GM23338 (cell line): Measurements from ENCODE around the gene KPNA2. TPM values are rescaled to one million over a fixed set of nuclear protein-coding genes. Genes with fewer than 3 reads are reported as not detected.
A peak's percentile ranks its signal among the peaks of the same experiment; 100 is the strongest.

ENCODE experiments used
- ATAC-seq: fragments of 200-7000 bp; cut with Tn5 transposase; 3 replicates; pipeline ENCODE4 v1.9.1; 2020
- DNase-seq: peaks from one replicate; pipeline ENCODE4 v3.0.0-alpha.2; 2015; ENCODE audit warnings: low spot score
- H2AFZ ChIP-seq: fragments of 200-600 bp; sonication (generic); 2 replicates; pipeline ENCODE4 v1.8.0; 2016; ENCODE audit warnings: antibody characterized with exemption, mild to moderate bottlenecking, moderate library complexity
- H3F3A ChIP-seq: fragments of 200-600 bp; sonication (generic); replicated peaks from 2 replicates; pipeline ENCODE4 v1.8.0; 2017; ENCODE audit warnings: antibody characterized with exemption, mixed run types, low read depth
- H3K27ac ChIP-seq: fragments of 200-600 bp; sonication (generic); 2 replicates; pipeline ENCODE4 v1.6.1; 2016; ENCODE audit warnings: low read depth
- H3K27me3 ChIP-seq: fragments of 200-600 bp; sonication (generic); 2 replicates; pipeline ENCODE4 v1.8.0; 2016; ENCODE audit warnings: mild to moderate bottlenecking, mixed run types, moderate library complexity; ENCODE audit not compliant: insufficient read depth
- H3K36me3 ChIP-seq: fragments of 200-600 bp; sonication (generic); 2 replicates; pipeline ENCODE4 v1.8.0; 2016; ENCODE audit warnings: mild to moderate bottlenecking; ENCODE audit not compliant: insufficient read depth
- H3K4me1 ChIP-seq: fragments of 200-600 bp; sonication (generic); 2 replicates; pipeline ENCODE4 v1.8.0; 2016; ENCODE audit warnings: mild to moderate bottlenecking, moderate library complexity; ENCODE audit not compliant: insufficient read depth
- H3K4me2 ChIP-seq: fragments of 200-600 bp; sonication (generic); 2 replicates; pipeline ENCODE4 v1.7.1; 2017; ENCODE audit warnings: mixed run types
- H3K4me3 ChIP-seq: fragments of 200-600 bp; sonication (generic); 2 replicates; pipeline ENCODE4 v1.6.1; 2016; ENCODE audit warnings: mixed run types
- H3K79me2 ChIP-seq: fragments of 200-600 bp; sonication (generic); replicated peaks from 2 replicates; pipeline ENCODE4 v1.8.0; 2017; ENCODE audit warnings: mild to moderate bottlenecking; ENCODE audit not compliant: insufficient read depth
- H3K9me2 ChIP-seq: fragments of 200-600 bp; sonication (generic); 2 replicates; pipeline ENCODE4 v1.8.0; 2017; ENCODE audit not compliant: insufficient read depth
- H4K20me1 ChIP-seq: fragments of 200-600 bp; sonication (generic); replicated peaks from 2 replicates; pipeline ENCODE4 v1.8.0; 2017; ENCODE audit warnings: mild to moderate bottlenecking; ENCODE audit not compliant: insufficient read depth
- H3K27ac Mint-ChIP-seq: 2 replicates; pipeline ENCODE4 v1.8.0; 2020; ENCODE audit warnings: inconsistent platforms, mild to moderate bottlenecking, moderate library complexity, mixed read lengths
- H3K27me3 Mint-ChIP-seq: 3 replicates; pipeline ENCODE4 v1.8.0; 2022; ENCODE audit warnings: low read depth, mild to moderate bottlenecking, moderate library complexity, mixed read lengths, inconsistent platforms; ENCODE audit not compliant: insufficient read depth, poor library complexity
- H3K36me3 Mint-ChIP-seq: 3 replicates; pipeline ENCODE4 v1.8.0; 2021; ENCODE audit warnings: low read depth, mild to moderate bottlenecking, inconsistent platforms, moderate library complexity, mixed read lengths
- H3K4me1 Mint-ChIP-seq: 3 replicates; pipeline ENCODE4 v1.8.0; 2020; ENCODE audit warnings: mild to moderate bottlenecking, inconsistent platforms, mixed read lengths
- H3K4me3 Mint-ChIP-seq: 3 replicates; pipeline ENCODE4 v1.8.0; 2021; ENCODE audit warnings: moderate library complexity, mild to moderate bottlenecking, inconsistent platforms, mixed read lengths
- H3K9me3 Mint-ChIP-seq: 3 replicates; pipeline ENCODE4 v1.8.0; 2020; ENCODE audit warnings: moderate library complexity, mild to moderate bottlenecking, inconsistent platforms, mixed read lengths
- CREB1 ChIP-seq: fragments of 250-450 bp; sonication (Bioruptor Pico); IDR thresholded peaks from 2 replicates; pipeline ENCODE4 v1.5.0; 2020; ENCODE audit warnings: low read depth, mild to moderate bottlenecking, moderate library complexity
- CTCF ChIP-seq, 2 experiments: fragments of 200-600 bp in 1 of 2; sonication (generic) in 1 of 2; conservative IDR thresholded peaks; 2 replicates each; pipeline versions ENCODE4 v1.5.1 to v1.6.1; 2016 to 2017; ENCODE audit warnings: antibody characterized with exemption in 2 of 2, low read depth in 2 of 2, mild to moderate bottlenecking in 2 of 2, moderate library complexity in 1 of 2
- EZH2 ChIP-seq: fragments of 200-600 bp; sonication (generic); IDR thresholded peaks from one replicate; pipeline ENCODE4 v1.8.0; 2017; ENCODE audit warnings: antibody characterized with exemption, mild to moderate bottlenecking, low read depth; ENCODE audit not compliant: unreplicated experiment
- EZH2phosphoT487 ChIP-seq: fragments of 200-600 bp; sonication (generic); IDR thresholded peaks from one replicate; pipeline ENCODE4 v1.8.1; 2018; ENCODE audit warnings: antibody characterized with exemption; ENCODE audit not compliant: unreplicated experiment
- JUNB ChIP-seq: IDR thresholded peaks from one replicate; pipeline ENCODE4 v1.6.1; 2016; ENCODE audit warnings: antibody characterized with exemption; ENCODE audit not compliant: unreplicated experiment
- NANOG ChIP-seq: IDR thresholded peaks from 2 replicates; pipeline ENCODE4 v1.6.1; 2016; ENCODE audit warnings: antibody characterized with exemption, borderline replicate concordance
- POLR2AphosphoS5 ChIP-seq: IDR thresholded peaks from 2 replicates; pipeline ENCODE4 v1.6.1; 2016; ENCODE audit warnings: antibody characterized with exemption, low read depth
- REST ChIP-seq: IDR thresholded peaks from one replicate; pipeline ENCODE4 v1.6.1; 2018; ENCODE audit warnings: antibody characterized with exemption; ENCODE audit not compliant: unreplicated experiment
- STAT1 ChIP-seq: IDR thresholded peaks from one replicate; pipeline ENCODE4 v1.6.1; 2016; ENCODE audit warnings: antibody characterized with exemption; ENCODE audit not compliant: unreplicated experiment
- ZNF114 ChIP-seq: fragments of 250-450 bp; sonication (Bioruptor Pico); IDR thresholded peaks from 2 replicates; pipeline ENCODE4 v1.5.0; 2020; ENCODE audit warnings: mild to moderate bottlenecking, moderate library complexity
- ZNF331 ChIP-seq: fragments of 250-450 bp; sonication (Bioruptor Pico); IDR thresholded peaks from 2 replicates; pipeline ENCODE4 v1.5.0; 2020; ENCODE audit warnings: low read depth, mild to moderate bottlenecking, moderate library complexity
- ZNF462 ChIP-seq: fragments of 250-450 bp; sonication (Bioruptor Pico); IDR thresholded peaks from 2 replicates; pipeline ENCODE4 v1.5.0; 2020; ENCODE audit warnings: mild to moderate bottlenecking, moderate library complexity
- polyA plus RNA-seq: library from polyadenylated mRNA; unstranded; fragments of >200 nt; fragmentation: Nextera tagmentation; extraction: Ambion mirVana; gene quantifications from 2 replicates; pipeline ENCODE4 v1.2.1, GENCODE V29; 2016
- total RNA-seq: library from RNA; depleted of rRNA; stranded (reverse); fragments of >200 nt; shearing (Covaris generic); gene quantifications from 2 replicates; pipeline ENCODE4 v1.2.3, GENCODE V29; 2014
- TF ChIP-seq, protein P1 (sequence below): IDR thresholded peaks from 2 replicates; pipeline ENCODE4 v1.6.1; 2016; ENCODE audit warnings: antibody characterized with exemption

KPNA2 gene
- total and polyA plus RNA-seq, 2 experiments from 2014 or later = 375 to 442 TPM

- Histone ChIP-seq H3K36me3 (no peaks in the 10 kb centered on the region), H3K4me3 (no peak overlapping the region), H3K27ac (no peak overlapping the region), H3K9me2 (no peaks in the 10 kb centered on the region), H3K79me2 (no peaks in the 10 kb centered on the region), H3F3A (no peaks in the 10 kb centered on the region), H3K27me3 (no peaks in the 10 kb centered on the region), H3K4me1 (no peaks in the 10 kb centered on the region), H3K4me2 (no peak overlapping the region), H4K20me1 (no peaks in the 10 kb centered on the region), H2AFZ (peak overlapping the region; percentile 74; the same call in 1 of the 2 replicates)
- Mint-ChIP-seq H3K4me3 (no peak overlapping the region), H3K4me1 (no peaks in the 10 kb centered on the region), H3K27me3 (no peaks in the 10 kb centered on the region), H3K27ac (no peak overlapping the region), H3K36me3 (no peaks in the 10 kb centered on the region), H3K9me3 (no peaks in the 10 kb centered on the region)
- ATAC-seq (no peak), DNase-seq (no peak)
- TF ChIP-seq ZNF331 (CRISPR knock-in tag) = no peak
- TF ChIP-seq ZNF462 = no peak
- TF ChIP-seq STAT1 = no peak
- TF ChIP-seq JUNB = no peak
- no peak for TF ChIP-seq REST
- no peak for TF ChIP-seq ZNF114 (CRISPR knock-in tag)
- TF ChIP-seq NANOG = no peak
- TF ChIP-seq CTCF (conservative IDR thresholded peaks at IDR 0.05; ENCODE audit: low read depth in 2 of 2) = no peak
- TF ChIP-seq, protein P1, sequence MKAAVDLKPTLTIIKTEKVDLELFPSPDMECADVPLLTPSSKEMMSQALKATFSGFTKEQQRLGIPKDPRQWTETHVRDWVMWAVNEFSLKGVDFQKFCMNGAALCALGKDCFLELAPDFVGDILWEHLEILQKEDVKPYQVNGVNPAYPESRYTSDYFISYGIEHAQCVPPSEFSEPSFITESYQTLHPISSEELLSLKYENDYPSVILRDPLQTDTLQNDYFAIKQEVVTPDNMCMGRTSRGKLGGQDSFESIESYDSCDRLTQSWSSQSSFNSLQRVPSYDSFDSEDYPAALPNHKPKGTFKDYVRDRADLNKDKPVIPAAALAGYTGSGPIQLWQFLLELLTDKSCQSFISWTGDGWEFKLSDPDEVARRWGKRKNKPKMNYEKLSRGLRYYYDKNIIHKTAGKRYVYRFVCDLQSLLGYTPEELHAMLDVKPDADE = no peak
- TF ChIP-seq EZH2 = no peak
- no peak for TF ChIP-seq CREB1 (CRISPR knock-in tag)
- TF ChIP-seq EZH2phosphoT487 = no peak
- TF ChIP-seq POLR2AphosphoS5 = no peak
Measured at GRCh38 chr17:68004201-68004600, 31.3 kb upstream of the KPNA2 start.
